Measurements from ENCODE around the gene EHMT2. TPM values are rescaled to one million over a fixed set of nuclear protein-coding genes. Genes with fewer than 3 reads are reported as not detected.

Gene EHMT2
- total and polyA plus RNA-seq, 2 of the 8 experiments (the other 6 are each of a cell fraction or from before 2014, with no cell fraction given) = 125 to 177 TPM

DNA sequence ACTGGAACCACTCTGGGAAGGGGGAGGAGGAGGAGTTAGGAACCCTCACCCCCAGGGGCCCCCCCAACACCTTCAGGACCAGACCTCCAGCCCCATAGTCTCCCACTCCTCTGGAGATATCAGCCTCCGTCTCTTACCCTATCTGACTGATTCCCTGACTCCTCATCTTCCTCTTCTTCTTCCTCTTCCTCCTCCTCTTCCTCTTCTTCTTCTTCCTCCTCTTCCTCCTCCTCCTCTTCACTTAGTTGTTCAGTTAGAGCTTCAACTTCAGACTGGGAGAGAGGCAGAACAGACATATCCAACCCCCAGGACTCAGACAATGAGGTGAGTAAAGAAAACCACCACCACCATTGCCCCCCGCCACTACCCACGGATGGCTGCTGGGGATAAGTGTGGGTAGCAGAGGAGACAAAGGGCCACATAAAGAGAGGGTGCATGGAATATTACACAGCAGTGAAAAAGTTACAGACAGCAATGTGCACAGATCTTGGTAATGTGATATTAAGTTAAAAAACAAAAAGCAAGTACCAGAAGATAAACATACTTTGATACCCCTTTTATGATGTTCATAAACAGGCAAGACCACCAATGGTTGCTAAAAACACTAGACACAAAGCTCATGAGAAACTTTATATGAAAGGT, 8.0 kb downstream of the EHMT2 start:
- H3K27ac ChIP-seq (ENCODE audit: low read depth, low read length) = no peak overlapping the region
- POLR2A ChIA-PET (ENCODE audit: partially characterized antibody) = interaction anchor here (0.7 to 4.2 kb wide), 9 partner anchors 8 to 218 kb away, joined by 3 to 21 read pairs (median 5); partner anchors contain the start of genes EHMT2 and NEU1
- no peak for TF ChIP-seq CEBPB (IDR thresholded peaks at IDR 0.05; ENCODE audit: low read depth, low read length)
- no peak for TF ChIP-seq FOSL1 (IDR thresholded peaks at IDR 0.05; ENCODE audit: insufficient read depth, low read depth, low read length)
- no peak for TF ChIP-seq TAF7 (optimal IDR thresholded peaks at IDR 0.05; ENCODE audit: borderline replicate concordance, low read depth, low read length)
- TF ChIP-seq EP300 (IDR thresholded peaks at IDR 0.05; ENCODE audit: borderline replicate concordance in 1 of 2, low read depth in 2 of 2, low read length in 2 of 2) = no peak
- TF ChIP-seq PHF8 (conservative IDR thresholded peaks at IDR 0.05; ENCODE audit: low read depth, low read length) = no peak
- TF ChIP-seq JUND (IDR thresholded peaks at IDR 0.05; ENCODE audit: low read length) = no peak
- no peak for TF ChIP-seq CTBP2 (IDR thresholded peaks at IDR 0.05; ENCODE audit: borderline replicate concordance, insufficient read depth, insufficient read length, low read length)
- TF ChIP-seq, protein P1, sequence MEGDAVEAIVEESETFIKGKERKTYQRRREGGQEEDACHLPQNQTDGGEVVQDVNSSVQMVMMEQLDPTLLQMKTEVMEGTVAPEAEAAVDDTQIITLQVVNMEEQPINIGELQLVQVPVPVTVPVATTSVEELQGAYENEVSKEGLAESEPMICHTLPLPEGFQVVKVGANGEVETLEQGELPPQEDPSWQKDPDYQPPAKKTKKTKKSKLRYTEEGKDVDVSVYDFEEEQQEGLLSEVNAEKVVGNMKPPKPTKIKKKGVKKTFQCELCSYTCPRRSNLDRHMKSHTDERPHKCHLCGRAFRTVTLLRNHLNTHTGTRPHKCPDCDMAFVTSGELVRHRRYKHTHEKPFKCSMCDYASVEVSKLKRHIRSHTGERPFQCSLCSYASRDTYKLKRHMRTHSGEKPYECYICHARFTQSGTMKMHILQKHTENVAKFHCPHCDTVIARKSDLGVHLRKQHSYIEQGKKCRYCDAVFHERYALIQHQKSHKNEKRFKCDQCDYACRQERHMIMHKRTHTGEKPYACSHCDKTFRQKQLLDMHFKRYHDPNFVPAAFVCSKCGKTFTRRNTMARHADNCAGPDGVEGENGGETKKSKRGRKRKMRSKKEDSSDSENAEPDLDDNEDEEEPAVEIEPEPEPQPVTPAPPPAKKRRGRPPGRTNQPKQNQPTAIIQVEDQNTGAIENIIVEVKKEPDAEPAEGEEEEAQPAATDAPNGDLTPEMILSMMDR (IDR thresholded peaks at IDR 0.05; ENCODE audit: control extremely low read depth in 1 of 3, insufficient read depth in 1 of 3, low read depth in 1 of 3, low read length in 3 of 3) = no peak
- no peak for TF ChIP-seq MAFK (IDR thresholded peaks at IDR 0.05; ENCODE audit: low read depth, low read length)
- no peak for TF ChIP-seq SP4 (IDR thresholded peaks at IDR 0.05; ENCODE audit: low read length)

More for the DNA sequence above, 8.0 kb downstream of the EHMT2 start:
- H4K8ac ChIP-seq (ENCODE audit: extremely low read depth, insufficient read depth, low read length) = no peak overlapping the region
- no peaks in the 10 kb centered on the region for H3K27me3 ChIP-seq (replicated peaks in 1 of 4; ENCODE audit: control insufficient read depth in 3 of 4, extremely low read depth in 1 of 4, insufficient read depth in 3 of 4, low read length in 3 of 4)
- no peak overlapping the region for H3K18ac ChIP-seq (ENCODE audit: extremely low read depth, low read length)
- H3K4me2 ChIP-seq (ENCODE audit: insufficient read depth in 1 of 2, low read depth in 2 of 2, low read length in 2 of 2) = no peak overlapping the region
- H2BK5ac ChIP-seq (ENCODE audit: low read depth, low read length) = no peak overlapping the region
- H3K36me3 ChIP-seq (ENCODE audit: control insufficient read depth in 2 of 4, insufficient read depth in 4 of 4, low read length in 3 of 4) = peaks cover 34 to 80% (median 66%) of the 10 kb centered on the region in 4 experiments
- H2BK15ac ChIP-seq (ENCODE audit: low read length) = no peak overlapping the region
- DNase-seq (ENCODE audit: low read depth in 1 of 2, low spot score in 2 of 2) (no peak), FAIRE-seq (no peak)
- H2AFZ ChIP-seq (ENCODE audit: low read length) = no peak overlapping the region
- H3K4me1 ChIP-seq (replicated peaks in 1 of 4; ENCODE audit: control insufficient read depth in 3 of 4, insufficient read depth in 4 of 4, low read length in 3 of 4) = no peaks in the 10 kb centered on the region
- H2BK20ac ChIP-seq (ENCODE audit: low read length) = no peak overlapping the region
- H3K56ac ChIP-seq (replicated peaks; ENCODE audit: insufficient read length, low read depth, low read length) = no peak overlapping the region
- no peak overlapping the region for H3K4me3 ChIP-seq (ENCODE audit: extremely low read depth in 1 of 4, insufficient read depth in 2 of 4, low read depth in 3 of 4, low read length in 4 of 4)
- H3K79me1 ChIP-seq (ENCODE audit: low read depth, low read length) = no peaks in the 10 kb centered on the region; the same call in 1 of the 2 replicates
- peaks cover 5 to 18% of the 10 kb centered on the region in 2 experiments for H4K20me1 ChIP-seq (replicated peaks in 1 of 2; ENCODE audit: control insufficient read depth in 1 of 2, insufficient read depth in 2 of 2, low read length in 2 of 2)
- no peaks in the 10 kb centered on the region; a peak in 1 of 4 replicates for H3K79me2 ChIP-seq (ENCODE audit: control insufficient read depth in 1 of 2, insufficient read depth in 2 of 2, low read length in 2 of 2)
- no peak overlapping the region for H3K9ac ChIP-seq (replicated peaks in 1 of 4; ENCODE audit: extremely low read depth in 1 of 4, low read depth in 3 of 4, low read length in 3 of 4)
- H3K14ac ChIP-seq (ENCODE audit: insufficient read length) = no peak overlapping the region
- H4K5ac ChIP-seq (ENCODE audit: insufficient read length, low read depth, low read length) = no peak overlapping the region
- H2BK12ac ChIP-seq (ENCODE audit: low read depth, low read length) = no peak overlapping the region
- H3K9me3 ChIP-seq (ENCODE audit: insufficient read depth in 2 of 2, low read depth in 1 of 2, low read length in 1 of 2) = no peaks in the 10 kb centered on the region
- H2AK5ac ChIP-seq (ENCODE audit: low read depth, low read length) = no peak overlapping the region
- WGBS, 2 experiments (ENCODE audit: extremely low coverage in 1 of 2, insufficient coverage in 1 of 2, insufficient read length in 1 of 2, insufficient replicate concordance in 2 of 2, low coverage in 1 of 2, low lambda C conversion rate in 2 of 2, missing lambda C conversion rate in 1 of 2) = 98% methylated on average over 3 of the region's 3 CpGs; no CpG with 5 or more reads in 1 of the 2 experiments
- H3K23ac ChIP-seq (ENCODE audit: insufficient read length) = no peak overlapping the region
- CTCF ChIA-PET (ENCODE audit: partially characterized antibody) = interaction anchor here (0.6 to 4.9 kb wide), 25 partner anchors 8 to 218 kb away, joined by 3 to 59 read pairs (median 3); partner anchors contain the start of genes EHMT2 and SLC44A4
- no peaks in the 10 kb centered on the region for H3K23me2 ChIP-seq (ENCODE audit: low read depth, low read length)
- H2BK120ac ChIP-seq (replicated peaks; ENCODE audit: low read depth, low read length) = no peak overlapping the region
- H4K91ac ChIP-seq (replicated peaks; ENCODE audit: insufficient read length, low read length) = no peak overlapping the region
- no peak overlapping the region for H3K4ac ChIP-seq (replicated peaks; ENCODE audit: insufficient read length, low read depth, low read length)

Measured in H1 (cell line).